Astrocyte of the cerebellum (primary cell): ENCODE results near the gene BHLHE23.

ENCODE experiments used
- DNase-seq: peaks from one replicate; pipeline ENCODE4 v3.0.0-alpha.2; 2011; ENCODE audit warnings: low read depth
- H3K4me3 ChIP-seq: 2 replicates; pipeline ENCODE4 v1.5.1; 2011; ENCODE audit warnings: mild to moderate bottlenecking, low read depth, low read length, moderate library complexity
- CTCF ChIP-seq: IDR thresholded peaks from 2 replicates; pipeline ENCODE4 v1.5.1; 2012; ENCODE audit warnings: low read length, low read depth, moderate library complexity, mild to moderate bottlenecking; ENCODE audit errors: missing control alignments
- in situ Hi-C: cut with HindIII; loops from 2 replicates; pipeline ENCODE4 v1.10.0; 2017; ENCODE audit warnings: low sequenced_read_pairs

Gene BHLHE23

GRCh38 chr20:63032026-63032800 lies 25.4 kb upstream of the BHLHE23 start:
- DNase-seq, result no peak
- in situ Hi-C loops, result no loop called here
- TF ChIP-seq CTCF, result no peak
- H3K4me3 ChIP-seq, result no peak overlapping the region

GRCh38 chr20:63031251-63032014 lies 24.7 kb upstream of the BHLHE23 start:
- in situ Hi-C loops, result no loop called here
- H3K4me3 ChIP-seq, result no peak overlapping the region
- no peak for DNase-seq
- no peak for TF ChIP-seq CTCF

GRCh38 chr20:63029358-63030121 lies 22.8 kb upstream of the BHLHE23 start:
- DNase-seq, result no peak
- in situ Hi-C loops, result no loop called here
- TF ChIP-seq CTCF, result no peak
- no peak overlapping the region for H3K4me3 ChIP-seq

- TF ChIP-seq CTCF, result no peak
- in situ Hi-C loops, result no loop called here
- H3K4me3 ChIP-seq, result no peak overlapping the region
Measured at GRCh38 chr20:63028461-63028921, 21.7 kb upstream of the BHLHE23 start.

GRCh38 chr20:63027922-63028389 lies 21.2 kb upstream of the BHLHE23 start:
- no peak overlapping the region for H3K4me3 ChIP-seq
- TF ChIP-seq CTCF, result no peak
- in situ Hi-C loops, result no loop called here
- DNase-seq, result no peak

More at GRCh38 chr20:63028461-63028921, 21.7 kb upstream of the BHLHE23 start:
- no peak for DNase-seq
